HepG2 (cell line): ENCODE results near the gene PPCDC.

ENCODE experiments used
- BHLHE40 ChIP-seq: IDR thresholded peaks from 2 replicates; pipeline ENCODE4 v1.6.1; 2011; ENCODE audit warnings: low read length, improper control_type of control experiment
- CTCF ChIP-seq: sonication (generic); formaldehyde crosslinking; IDR thresholded peaks from 2 replicates; pipeline ENCODE4 v1.5.0; 2020; ENCODE audit warnings: mild to moderate bottlenecking, missing genetic modification reagents, moderate library complexity
- EP300 ChIP-seq, 3 experiments: sonication (generic) in 1 of 3; formaldehyde crosslinking in 1 of 3; IDR thresholded peaks; 2 replicates each; pipeline versions ENCODE4 v1.5.1 to v1.6.1; 2011 to 2020; ENCODE audit warnings: low read depth in 2 of 3, low read length in 2 of 3, borderline replicate concordance in 1 of 3, improper control_type of control experiment in 1 of 3, mild to moderate bottlenecking in 1 of 3, missing genetic modification reagents in 1 of 3, moderate library complexity in 1 of 3
- REST ChIP-seq, 2 experiments: IDR thresholded peaks; 2 replicates each; pipeline ENCODE4 v1.6.1; 2011 to 2012; ENCODE audit warnings: low read length in 2 of 2, borderline replicate concordance in 1 of 2, low read depth in 1 of 2, mild to moderate bottlenecking in 1 of 2, moderate library complexity in 1 of 2
- SP2 ChIP-seq: sonication (generic); formaldehyde crosslinking; IDR thresholded peaks from 2 replicates; pipeline ENCODE4 v1.5.1; 2020; ENCODE audit warnings: mild to moderate bottlenecking, missing genetic modification reagents
- SP4 ChIP-seq: sonication (generic); formaldehyde crosslinking; IDR thresholded peaks from 2 replicates; pipeline ENCODE4 v1.8.1; 2023; ENCODE audit warnings: mild to moderate bottlenecking, missing genetic modification reagents
- SUZ12 ChIP-seq: fragments of 150-350 bp; IDR thresholded peaks from 2 replicates; pipeline ENCODE4 v1.6.1; 2014; ENCODE audit warnings: low read depth, low read length
- USF2 ChIP-seq, 2 experiments: sonication (generic) in 1 of 2; formaldehyde crosslinking in 1 of 2; IDR thresholded peaks; 2 replicates each; pipeline versions ENCODE4 v1.5.1 to v1.6.1; 2011 to 2020; ENCODE audit warnings: borderline replicate concordance in 1 of 2, low read depth in 1 of 2, low read length in 1 of 2, mild to moderate bottlenecking in 1 of 2, missing genetic modification reagents in 1 of 2, moderate library complexity in 1 of 2
- ZBTB1 ChIP-seq: sonication (generic); formaldehyde crosslinking; IDR thresholded peaks from 2 replicates; pipeline ENCODE4 v1.4.0; 2020; ENCODE audit warnings: missing genetic modification reagents, borderline replicate concordance
- ZNF383 ChIP-seq: sonication (generic); formaldehyde crosslinking; IDR thresholded peaks from 2 replicates; pipeline ENCODE4 v1.4.0; 2020; ENCODE audit warnings: missing genetic modification reagents, mild to moderate bottlenecking, borderline replicate concordance

DNA sequence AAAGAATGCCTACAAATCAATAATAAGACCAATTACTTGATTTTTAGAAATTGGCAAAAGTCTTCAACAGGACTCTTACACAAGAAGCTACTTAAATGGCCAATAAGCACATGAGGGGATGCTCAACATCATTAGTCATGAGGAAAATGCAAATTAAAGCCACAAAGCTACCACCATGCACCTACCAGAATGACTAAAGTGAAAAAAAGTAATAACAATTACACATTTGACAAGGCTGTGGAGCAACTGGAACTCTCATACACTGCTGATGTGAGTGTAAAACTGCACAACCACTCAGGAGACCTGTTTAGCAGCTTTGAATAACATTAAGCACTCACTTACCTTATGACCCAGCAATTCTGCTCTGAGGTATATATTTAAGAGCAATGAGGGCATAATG, 68.4 kb downstream of the PPCDC start:
- TF ChIP-seq ZNF383 (no peak), EP300 (IDR thresholded peaks at IDR 0.05; ENCODE audit: low read depth in 2 of 2, low read length in 2 of 2) (no peak), EP300 (CRISPR knock-in tag; IDR thresholded peaks at IDR 0.05; ENCODE audit: borderline replicate concordance) (no peak), SUZ12 (no peak), SP4 (CRISPR knock-in tag) (no peak), ZBTB1 (CRISPR knock-in tag) (no peak), REST (IDR thresholded peaks at IDR 0.05; ENCODE audit: borderline replicate concordance in 1 of 2, low read depth in 1 of 2, low read length in 2 of 2) (no peak), USF2 (IDR thresholded peaks at IDR 0.05; ENCODE audit: low read depth, low read length) (no peak), USF2 (CRISPR knock-in tag; IDR thresholded peaks at IDR 0.05; ENCODE audit: borderline replicate concordance) (no peak), BHLHE40 (no peak), CTCF (CRISPR knock-in tag) (no peak), SP2 (no peak)
